ENCODE measurements around the gene ASPSCR1. TPM values are rescaled to one million over a fixed set of nuclear protein-coding genes. Genes with fewer than 3 reads are reported as not detected.

ASPSCR1 gene
- total RNA-seq, 1 donor from 2014 or later = 25.6 TPM

GRCh38 chr17:82051776-82052637, 74.6 kb downstream of the ASPSCR1 start, which contains the start of the genes GPS1 and RFNG:
Gene GPS1 (plus strand): TSS chr17:82051898. CDS start chr17:82051932, 34 bp downstream.
Gene RFNG (minus strand): TSS chr17:82051811. CDS start chr17:82051766, 45 bp downstream.
- TF ChIP-seq CTCF (IDR thresholded peaks at IDR 0.05; ENCODE audit: unreplicated experiment) = no peak
- Mint-ChIP-seq H3K27me3 (ENCODE audit: unreplicated experiment) (peaks cover 9% of the 10 kb centered on the region), H3K27ac (ENCODE audit: unreplicated experiment) (no peak within 1 kb of the TSS), H3K4me3 (ENCODE audit: unreplicated experiment) (peak within 1 kb of the TSS; percentile 96), H3K4me1 (ENCODE audit: unreplicated experiment) (no peaks in the 10 kb centered on the region), H3K9me3 (ENCODE audit: unreplicated experiment) (no peaks in the 10 kb centered on the region), H3K36me3 (ENCODE audit: low read depth, unreplicated experiment) (peaks cover 8% of the 10 kb centered on the region)
- no peak for DNase-seq (ENCODE audit: low spot score)

GRCh38 chr17:82052638-82053059, 75.2 kb downstream of the ASPSCR1 start:
- no peak for DNase-seq (ENCODE audit: low spot score)
- Mint-ChIP-seq H3K36me3 (ENCODE audit: low read depth, unreplicated experiment) (peaks cover 2% of the 10 kb centered on the region), H3K27ac (ENCODE audit: unreplicated experiment) (no peak overlapping the region), H3K4me1 (ENCODE audit: unreplicated experiment) (no peaks in the 10 kb centered on the region), H3K9me3 (ENCODE audit: unreplicated experiment) (no peaks in the 10 kb centered on the region), H3K4me3 (ENCODE audit: unreplicated experiment) (peak overlapping the region; percentile 85), H3K27me3 (ENCODE audit: unreplicated experiment) (peaks cover 9% of the 10 kb centered on the region)
- no peak for TF ChIP-seq CTCF (IDR thresholded peaks at IDR 0.05; ENCODE audit: unreplicated experiment)

GRCh38 chr17:82053130-82053529, 75.7 kb downstream of the ASPSCR1 start:
- Mint-ChIP-seq H3K9me3 (ENCODE audit: unreplicated experiment) (no peaks in the 10 kb centered on the region), H3K4me3 (ENCODE audit: unreplicated experiment) (peak overlapping the region; percentile 85), H3K27me3 (ENCODE audit: unreplicated experiment) (peaks cover 11% of the 10 kb centered on the region), H3K27ac (ENCODE audit: unreplicated experiment) (no peak overlapping the region), H3K36me3 (ENCODE audit: low read depth, unreplicated experiment) (no peaks in the 10 kb centered on the region), H3K4me1 (ENCODE audit: unreplicated experiment) (no peaks in the 10 kb centered on the region)
- no peak for TF ChIP-seq CTCF (IDR thresholded peaks at IDR 0.05; ENCODE audit: unreplicated experiment)
- DNase-seq (ENCODE audit: low spot score) = no peak

GRCh38 chr17:82053556-82054263, 76.3 kb downstream of the ASPSCR1 start:
- H3K4me3 Mint-ChIP-seq (ENCODE audit: unreplicated experiment) = peak overlapping the region; percentile 85
- peaks cover 11% of the 10 kb centered on the region for H3K27me3 Mint-ChIP-seq (ENCODE audit: unreplicated experiment)
- no peaks in the 10 kb centered on the region for H3K4me1 Mint-ChIP-seq (ENCODE audit: unreplicated experiment)
- no peak for DNase-seq (ENCODE audit: low spot score)
- no peak overlapping the region for H3K27ac Mint-ChIP-seq (ENCODE audit: unreplicated experiment)
- no peaks in the 10 kb centered on the region for H3K36me3 Mint-ChIP-seq (ENCODE audit: low read depth, unreplicated experiment)
- H3K9me3 Mint-ChIP-seq (ENCODE audit: unreplicated experiment) = no peaks in the 10 kb centered on the region
- no peak for TF ChIP-seq CTCF (IDR thresholded peaks at IDR 0.05; ENCODE audit: unreplicated experiment)

Data from endothelial cell (in vitro differentiated cells).